ENCODE data around the gene ALX4.

- TF ChIP-seq POLR2A (IDR thresholded peaks at IDR 0.05; ENCODE audit: low read length) = no peak
- TF ChIP-seq GATA1 (IDR thresholded peaks at IDR 0.05; ENCODE audit: low read depth, low read length) = no peak
Observed at GRCh38 chr11:44349328-44349727, 39.4 kb upstream of the ALX4 start.

Measured in erythroblast (primary cell).